ENCODE results near the gene SUGCT.
"Not testable (repeated sequence)": the region's sequence is repeated elsewhere in the genome, so short reads cannot be mapped to it uniquely, and the experiment has no call there.

SUGCT gene

DNA sequence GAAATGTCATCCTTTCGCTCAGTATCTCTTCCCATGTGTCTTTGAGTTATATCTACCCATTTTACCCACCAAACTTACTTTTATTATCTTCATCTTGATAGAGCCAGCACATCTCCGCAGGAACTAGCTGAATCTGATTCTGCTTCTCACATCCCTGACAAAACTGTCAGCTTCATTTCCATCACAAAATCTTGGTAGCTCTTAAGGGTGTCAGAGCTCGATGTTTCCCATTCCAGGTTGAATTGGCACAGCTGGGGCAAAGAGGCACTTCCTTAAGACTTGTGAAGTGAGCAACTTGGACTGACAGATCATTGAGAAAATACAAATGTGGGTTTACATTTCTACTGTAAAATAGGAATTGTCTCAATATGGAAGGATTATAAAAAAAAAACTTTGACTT lies 434.5 kb downstream of the SUGCT start:
- DNase-seq (ENCODE audit: low read depth in 2 of 2), result no peak

DNA sequence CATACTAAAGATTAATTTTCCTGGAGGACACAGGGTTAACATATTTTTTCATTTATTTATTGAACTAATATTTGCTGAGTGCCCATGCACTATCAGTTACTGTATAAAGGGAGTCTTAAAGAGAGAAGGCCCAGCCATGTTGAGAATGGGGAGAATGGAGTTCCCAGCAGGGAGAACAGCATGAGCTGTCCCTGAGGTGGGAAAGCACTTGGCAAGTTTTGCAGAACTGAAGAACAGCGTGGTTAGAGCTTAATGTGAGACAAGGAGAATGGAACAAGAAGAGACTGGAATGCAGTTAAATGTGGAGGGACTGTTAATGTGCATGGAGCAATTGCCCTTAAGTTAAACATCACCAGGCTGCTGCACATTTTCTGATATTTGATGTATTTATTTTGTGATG lies 435.4 kb downstream of the SUGCT start:
- no peak for DNase-seq (ENCODE audit: low read depth in 2 of 2)

DNA sequence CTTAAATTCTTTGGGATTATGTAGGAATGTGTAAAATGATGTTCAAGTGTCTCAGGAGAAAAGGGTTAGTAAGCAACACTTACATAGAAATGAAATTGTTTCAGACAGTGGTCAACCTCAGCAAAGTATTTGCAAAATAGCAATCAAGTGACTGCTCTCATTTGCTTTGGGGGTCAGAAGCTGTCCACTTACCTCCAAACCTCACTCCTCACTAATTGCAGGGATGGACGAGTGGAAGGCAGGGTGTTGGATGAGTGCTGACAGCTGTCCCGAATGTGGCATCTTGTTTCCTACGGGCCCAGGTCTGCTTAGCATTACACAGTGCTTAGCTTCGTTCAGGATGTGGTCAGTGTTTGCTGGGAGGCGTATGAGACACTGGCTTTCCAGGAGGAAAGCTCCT lies 437.0 kb downstream of the SUGCT start:
- no peak for DNase-seq (ENCODE audit: low read depth in 2 of 2)

DNA sequence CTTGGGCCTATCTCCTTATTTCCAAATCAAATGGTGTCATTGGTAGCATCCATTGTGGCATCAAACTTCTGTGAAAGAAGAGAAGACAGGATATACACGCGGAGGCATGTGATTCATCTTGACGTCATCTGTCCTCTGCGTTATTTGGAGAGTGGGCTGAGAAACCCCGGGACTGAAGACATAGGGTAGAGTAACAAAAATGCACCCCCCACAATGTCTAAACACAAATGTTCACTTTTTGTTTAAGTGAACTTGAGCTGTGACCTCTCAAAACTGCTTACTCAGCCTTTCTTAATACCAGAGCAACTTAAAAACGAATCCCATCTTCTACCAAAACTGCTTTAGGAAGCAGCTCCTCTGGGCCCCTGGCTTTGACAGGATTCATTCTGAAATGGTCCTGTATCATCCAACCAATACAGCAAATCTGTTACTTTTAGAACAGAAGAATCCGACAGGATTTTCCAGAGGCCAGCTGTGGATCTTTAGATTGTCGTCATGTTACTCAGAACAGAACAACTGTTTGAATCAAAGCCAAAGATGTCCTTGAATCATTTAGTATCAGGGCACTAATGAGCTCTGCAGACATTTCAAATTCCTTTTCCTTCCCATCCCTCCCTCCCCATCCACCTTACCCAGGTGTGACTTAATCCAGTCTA lies 438.1 kb downstream of the SUGCT start:
- DNase-seq (ENCODE audit: low read depth in 2 of 2), result no peak

DNA sequence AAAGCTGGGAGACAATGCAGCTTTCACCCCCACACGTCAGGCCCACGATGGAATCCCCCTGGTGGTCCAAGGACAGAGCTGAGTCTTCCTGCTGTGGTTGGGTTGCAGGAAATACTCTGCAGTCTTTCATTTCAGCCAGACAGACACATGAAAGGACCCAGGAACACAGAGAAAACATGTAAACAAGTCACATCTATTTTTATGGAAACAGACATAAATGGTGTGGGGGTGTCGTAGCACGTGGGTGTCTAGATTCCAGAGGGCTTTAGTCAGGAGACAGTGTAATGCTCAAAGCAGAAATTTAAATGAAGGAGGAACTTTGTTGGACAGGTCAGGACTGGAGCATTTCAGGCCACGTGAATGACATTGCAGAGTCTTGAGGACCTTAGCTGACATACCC lies 444.6 kb downstream of the SUGCT start:
- no peak for DNase-seq (ENCODE audit: low read depth in 2 of 2)

DNA sequence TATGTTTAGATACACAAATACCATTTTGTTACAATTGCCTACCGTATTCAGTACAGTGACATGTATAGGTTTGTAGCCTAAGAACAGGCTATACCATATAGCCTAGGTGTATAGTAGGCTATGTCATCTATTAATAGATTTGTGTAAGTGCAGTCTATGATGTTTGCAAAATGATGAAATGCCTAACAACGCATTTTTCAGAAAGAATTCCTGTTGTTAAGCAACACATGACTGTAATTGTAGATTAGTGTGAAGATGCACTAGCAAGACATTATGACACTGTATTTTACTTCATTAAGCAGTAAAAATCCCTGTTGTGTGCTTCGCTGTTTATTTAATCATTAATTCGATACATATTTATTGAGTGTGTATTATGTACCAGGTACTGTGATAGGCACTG lies 446.0 kb downstream of the SUGCT start:
- no peak for DNase-seq (ENCODE audit: low read depth in 2 of 2)

- no peak for DNase-seq (ENCODE audit: low read depth in 2 of 2)
Observed at GRCh38 chr7:40582539-40582938, 447.7 kb downstream of the SUGCT start.

DNA sequence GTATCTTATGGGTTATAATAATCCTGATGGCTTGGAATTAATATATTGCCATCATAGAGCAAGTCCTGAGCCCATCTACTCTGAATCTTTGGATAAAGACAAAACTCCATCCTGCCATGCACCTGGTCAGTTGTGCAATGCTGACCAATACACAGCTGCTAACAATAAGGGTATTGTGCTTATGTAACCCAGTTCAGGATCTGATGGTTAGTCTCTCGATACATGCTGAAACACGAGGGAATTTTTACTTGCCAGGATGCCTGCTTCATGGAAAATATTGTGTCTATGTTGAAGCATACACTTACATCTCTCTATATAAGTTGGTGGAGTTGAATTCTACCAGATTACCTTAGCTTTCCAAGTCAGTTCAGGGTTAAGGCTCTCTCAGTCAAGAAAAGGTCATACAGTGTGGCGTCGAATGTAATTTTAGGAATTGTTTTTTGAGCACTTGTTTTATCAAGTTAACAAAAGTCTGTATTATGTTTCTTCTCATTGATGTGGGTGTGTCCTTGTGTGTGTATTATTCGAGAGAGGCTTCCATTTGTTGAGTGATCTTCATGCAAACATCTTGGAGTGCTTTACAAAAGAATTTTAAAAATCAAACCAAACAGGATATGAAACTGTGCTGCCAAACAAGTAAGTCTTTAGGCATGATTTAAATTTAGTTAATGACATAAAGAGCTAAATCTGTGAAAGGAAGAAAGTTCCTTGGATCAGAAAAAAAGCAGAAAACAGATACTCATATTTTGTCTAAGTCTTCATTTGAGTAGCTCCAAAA lies 449.1 kb downstream of the SUGCT start:
- no peak for DNase-seq (ENCODE audit: low read depth in 2 of 2)

DNA sequence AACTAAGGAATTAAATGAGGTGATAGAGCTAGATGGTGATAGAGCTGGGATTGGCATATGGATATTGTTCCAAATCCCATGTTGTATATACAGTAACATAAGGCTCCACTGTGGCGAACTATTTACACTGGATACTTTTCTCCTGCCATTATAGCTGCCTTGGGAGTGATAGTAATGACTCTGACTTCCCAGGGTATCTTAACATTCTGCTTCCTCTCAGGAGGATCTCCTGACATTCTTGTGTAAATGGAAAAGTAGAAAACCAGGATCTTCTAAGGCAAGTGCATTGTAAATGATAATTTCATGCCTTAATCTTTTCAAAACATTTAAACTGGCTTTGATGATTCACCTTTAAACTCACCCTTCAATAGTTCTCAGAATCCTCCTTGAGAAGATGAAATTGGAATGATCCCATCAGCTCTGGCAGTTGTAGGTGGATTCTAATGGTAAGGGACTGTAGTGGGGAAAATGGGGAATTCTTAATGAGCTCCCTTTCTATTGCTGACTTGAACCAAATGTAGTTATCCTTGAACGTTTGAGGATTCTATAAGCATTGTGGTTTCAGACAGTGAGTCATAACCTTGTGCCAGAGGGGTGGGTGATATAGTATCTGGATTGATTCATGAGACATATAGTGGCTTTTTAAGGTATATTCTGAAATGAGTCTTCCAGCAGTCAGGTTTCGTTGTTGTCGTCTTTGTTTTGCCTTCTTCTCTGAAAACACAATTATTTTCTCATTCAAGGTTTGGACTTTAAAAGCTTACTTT lies 450.0 kb downstream of the SUGCT start:
- no peak for DNase-seq (ENCODE audit: low read depth in 2 of 2)

- no peak for DNase-seq (ENCODE audit: low read depth in 2 of 2)
Observed at GRCh38 chr7:40586197-40586596, 451.4 kb downstream of the SUGCT start.

GRCh38 chr7:40587419-40587818 lies 452.6 kb downstream of the SUGCT start:
- no peak for DNase-seq (ENCODE audit: low read depth in 2 of 2)

GRCh38 chr7:40595129-40595528 lies 460.3 kb downstream of the SUGCT start:
- no peak for DNase-seq (ENCODE audit: low read depth in 2 of 2)

GRCh38 chr7:40595832-40596231 lies 461.0 kb downstream of the SUGCT start:
- DNase-seq (ENCODE audit: low read depth in 2 of 2), result no peak

DNA sequence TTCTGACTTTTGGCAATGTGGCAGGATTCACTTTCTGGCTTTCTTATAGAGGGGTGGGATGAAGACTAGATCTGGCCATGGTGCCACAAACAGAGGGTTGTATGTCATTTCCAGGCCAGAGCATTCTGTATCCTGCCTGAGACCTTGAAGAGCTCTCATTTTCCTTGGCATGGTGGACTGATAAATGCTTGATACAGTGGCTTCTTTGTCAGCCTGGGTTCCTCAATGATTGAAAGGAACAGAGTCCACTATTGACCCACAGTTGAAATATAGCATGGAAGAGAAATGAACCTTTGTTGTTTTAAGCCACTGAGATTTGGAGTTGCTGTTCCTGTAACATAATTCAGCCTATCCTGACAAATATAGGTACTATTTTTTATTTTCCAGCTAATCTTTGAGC lies 462.7 kb downstream of the SUGCT start:
- no peak for DNase-seq (ENCODE audit: low read depth in 2 of 2)

GRCh38 chr7:40598915-40599314 lies 464.1 kb downstream of the SUGCT start:
- no peak for DNase-seq (ENCODE audit: low read depth in 2 of 2)

GRCh38 chr7:40599836-40600235 lies 465.0 kb downstream of the SUGCT start:
- no peak for DNase-seq (ENCODE audit: low read depth in 2 of 2)

DNA sequence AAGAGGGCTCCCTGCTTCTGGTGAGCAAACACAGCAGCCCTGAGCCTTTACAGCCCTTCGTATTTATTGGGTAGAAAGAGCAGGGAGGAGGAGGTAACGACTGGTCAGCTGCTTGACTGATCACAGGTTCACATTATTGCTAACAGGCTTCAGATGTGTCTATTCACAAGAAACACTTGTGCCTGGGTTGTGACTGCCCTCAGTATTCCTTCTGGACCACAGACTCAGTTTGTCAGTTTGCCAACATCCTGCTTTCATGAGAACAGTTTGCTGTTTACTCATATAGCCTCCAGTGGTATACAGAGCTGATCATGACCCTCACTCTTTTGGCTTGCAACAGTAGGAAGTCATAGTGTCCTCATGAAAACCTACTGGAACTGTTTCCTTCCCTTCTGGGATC lies 467.5 kb downstream of the SUGCT start:
- not testable (repeated sequence) for DNase-seq (ENCODE audit: low read depth in 2 of 2)

- peak in 1 of 2 donors; percentile 4 for DNase-seq (ENCODE audit: low read depth in 2 of 2)
Observed at GRCh38 chr7:40604601-40605438, 470.0 kb downstream of the SUGCT start.

DNA sequence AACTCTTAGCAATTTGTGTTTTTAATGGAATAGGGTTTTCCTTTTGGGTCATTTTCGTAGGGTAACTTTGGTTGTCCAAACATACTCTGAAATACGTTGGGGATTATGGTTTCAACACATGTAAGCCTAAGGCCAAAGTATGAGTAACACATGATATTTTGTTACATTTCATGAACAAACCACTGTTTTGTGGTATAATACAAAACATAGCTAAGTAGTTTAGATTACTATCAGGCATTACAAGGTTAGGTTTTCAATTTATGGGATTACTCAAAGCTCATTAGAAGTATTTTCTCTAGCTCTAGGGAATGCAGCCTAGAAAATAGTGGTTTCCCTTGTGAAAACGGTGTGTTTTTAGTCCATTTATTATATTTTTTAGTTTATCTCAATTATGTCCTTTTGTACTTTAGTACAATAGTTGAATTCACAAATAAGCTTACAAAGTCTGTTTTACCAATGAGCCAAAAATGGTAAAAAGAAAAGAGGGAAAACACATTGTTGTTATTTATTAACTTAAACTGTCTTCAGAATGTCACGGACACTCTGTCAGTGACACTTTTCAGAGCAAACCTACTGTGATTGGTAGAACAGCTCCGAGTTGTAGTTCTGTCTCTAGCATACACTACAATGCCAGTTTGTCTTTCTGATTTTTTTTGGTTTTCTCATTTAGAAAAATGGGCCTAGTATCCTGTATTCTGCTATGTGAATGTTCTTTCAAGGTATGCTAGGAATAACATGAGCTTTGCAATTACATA lies 473.7 kb downstream of the SUGCT start:
- no peak for DNase-seq (ENCODE audit: low read depth in 2 of 2)

DNA sequence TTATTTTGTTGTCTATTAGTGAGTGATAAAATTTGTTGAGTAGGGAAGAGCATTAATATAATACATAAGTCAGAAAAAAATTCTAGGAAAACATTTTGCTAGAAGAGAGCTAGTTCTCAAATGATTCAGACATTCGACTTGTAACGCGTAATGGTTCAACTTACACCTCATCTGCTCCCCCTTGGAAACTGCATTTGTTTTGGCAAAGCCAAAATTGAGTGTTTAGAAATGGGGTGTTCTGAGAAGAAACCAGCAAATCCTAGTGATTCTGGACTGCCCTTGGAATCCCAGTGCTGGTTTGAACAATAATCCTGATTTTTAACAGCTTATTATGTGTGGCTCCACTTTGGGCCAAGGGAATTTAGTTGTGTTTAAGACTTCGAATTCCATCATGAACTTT lies 475.7 kb downstream of the SUGCT start:
- DNase-seq (ENCODE audit: low read depth in 2 of 2), result no peak

Measured in activated CD4-positive, alpha-beta T cell treated with anti-CD3 and anti-CD28 coated beads for 24 hours (primary cell).